Measurements from ENCODE around the gene FRMPD1.
"Not testable (repeated sequence)": the region's sequence is repeated elsewhere in the genome, so short reads cannot be mapped to it uniquely, and the experiment has no call there.

FRMPD1 gene, protein sequence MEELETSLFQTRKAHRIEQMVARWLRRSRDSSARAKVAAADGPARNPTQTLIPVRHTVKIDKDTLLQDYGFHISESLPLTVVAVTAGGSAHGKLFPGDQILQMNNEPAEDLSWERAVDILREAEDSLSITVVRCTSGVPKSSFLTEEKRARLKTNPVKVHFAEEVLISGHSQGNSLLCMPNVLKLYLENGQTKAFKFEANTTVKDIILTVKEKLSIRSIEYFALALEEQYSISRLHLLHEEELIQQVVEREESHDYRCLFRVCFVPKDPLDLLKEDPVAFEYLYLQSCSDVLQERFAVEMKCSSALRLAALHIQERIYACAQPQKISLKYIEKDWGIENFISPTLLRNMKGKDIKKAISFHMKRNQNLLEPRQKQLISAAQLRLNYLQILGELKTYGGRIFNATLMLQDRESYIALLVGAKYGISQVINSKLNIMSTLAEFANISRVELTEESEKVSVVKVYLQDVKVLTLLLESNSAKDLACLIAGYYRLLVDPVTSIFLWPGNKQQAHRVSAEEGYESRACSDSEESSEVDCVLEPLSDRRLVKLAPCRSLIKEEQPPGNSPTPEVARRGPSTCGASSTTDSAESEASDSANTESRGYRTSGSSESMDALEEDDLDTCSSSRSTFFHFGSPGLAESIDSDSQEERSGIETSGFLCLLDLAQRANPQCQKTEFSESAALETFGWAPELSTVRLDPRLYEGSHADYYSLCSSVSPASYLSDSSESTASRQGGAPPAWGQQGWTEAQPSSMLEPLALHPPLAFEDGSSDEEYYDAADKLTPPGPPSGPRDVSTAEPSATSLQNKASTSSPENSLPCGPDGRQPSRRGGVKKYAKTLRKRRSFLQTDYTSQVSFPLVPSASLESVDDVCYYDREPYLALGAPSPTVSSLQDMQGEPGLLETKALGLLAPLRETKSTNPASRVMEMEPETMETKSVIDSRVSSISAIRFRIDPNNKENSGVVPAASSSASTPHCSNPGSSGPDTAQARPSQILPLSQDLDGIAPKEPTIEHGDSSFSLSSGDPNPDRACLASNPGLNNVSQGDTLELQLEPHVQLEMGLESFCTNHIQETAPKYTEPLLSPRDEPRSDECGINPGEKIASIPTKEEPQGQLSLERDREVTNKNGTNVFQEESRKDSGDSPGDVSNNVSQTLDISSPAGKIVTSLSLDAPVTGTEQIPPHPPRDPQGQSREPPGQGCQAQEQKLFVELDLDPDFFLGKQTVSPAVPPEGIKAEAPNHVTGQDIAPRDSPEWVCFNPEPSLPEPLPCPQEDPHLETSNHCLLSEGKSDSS (N-terminal part only)

DNA sequence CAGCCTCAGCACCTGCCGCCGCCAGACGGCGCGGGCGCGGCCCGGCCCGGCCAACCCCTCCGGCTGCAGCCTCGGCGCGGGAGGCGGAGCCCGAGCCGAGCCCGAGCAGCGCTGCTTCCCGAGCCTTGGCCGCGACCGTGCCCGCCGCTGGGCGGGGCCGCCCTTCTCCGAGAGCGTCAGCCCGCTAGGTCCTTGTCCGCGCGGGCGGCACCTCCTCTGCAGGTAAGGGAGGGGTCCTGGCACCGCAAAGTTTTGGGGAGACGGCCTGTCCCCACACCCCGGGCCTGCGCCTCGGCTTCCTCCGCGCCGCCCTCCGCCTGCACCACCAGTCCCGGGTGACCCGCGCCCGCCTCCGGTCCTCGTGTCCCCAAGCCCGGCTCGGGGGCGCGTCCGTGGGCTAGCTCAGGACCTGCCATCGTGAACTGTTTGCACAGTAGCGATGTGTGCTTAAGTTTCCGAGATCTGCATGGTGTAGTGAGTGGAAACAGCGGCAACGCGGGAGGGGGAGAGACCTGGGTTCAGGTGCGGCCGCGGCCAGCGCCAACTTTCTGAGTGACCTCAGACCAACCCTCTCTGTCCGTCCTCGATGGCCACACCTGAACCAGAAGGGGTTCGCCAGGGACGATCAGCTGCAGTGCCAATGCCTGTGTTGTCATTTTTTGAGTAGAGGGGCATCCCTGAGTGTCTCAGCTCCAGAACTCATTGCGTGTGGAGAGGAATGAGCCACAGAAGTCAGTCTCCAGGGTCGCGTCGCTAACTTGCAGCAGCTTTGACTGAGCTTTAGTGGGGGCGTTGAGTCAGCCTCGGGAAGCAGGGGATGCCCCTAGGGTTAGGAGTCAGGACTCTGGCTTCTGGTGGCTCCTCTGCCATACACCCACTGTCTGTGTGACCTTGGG, at the start of gene FRMPD1:
TSS of gene FRMPD1 (plus strand) at position 82 of the 896 bp plus-strand sequence. CDS start 41,688 bp downstream, outside the sequence.
- FAIRE-seq, result no peak

GRCh38 chr9:37602061-37602460, 48.7 kb upstream of the FRMPD1 start:
- not testable (repeated sequence) for FAIRE-seq

- FAIRE-seq, result no peak
Measured at GRCh38 chr9:37602817-37603216, 47.9 kb upstream of the FRMPD1 start.

GRCh38 chr9:37604296-37604695, 46.5 kb upstream of the FRMPD1 start:
- FAIRE-seq, result no peak

- no peak for FAIRE-seq
Measured at GRCh38 chr9:37608250-37608649, 42.5 kb upstream of the FRMPD1 start.

DNA sequence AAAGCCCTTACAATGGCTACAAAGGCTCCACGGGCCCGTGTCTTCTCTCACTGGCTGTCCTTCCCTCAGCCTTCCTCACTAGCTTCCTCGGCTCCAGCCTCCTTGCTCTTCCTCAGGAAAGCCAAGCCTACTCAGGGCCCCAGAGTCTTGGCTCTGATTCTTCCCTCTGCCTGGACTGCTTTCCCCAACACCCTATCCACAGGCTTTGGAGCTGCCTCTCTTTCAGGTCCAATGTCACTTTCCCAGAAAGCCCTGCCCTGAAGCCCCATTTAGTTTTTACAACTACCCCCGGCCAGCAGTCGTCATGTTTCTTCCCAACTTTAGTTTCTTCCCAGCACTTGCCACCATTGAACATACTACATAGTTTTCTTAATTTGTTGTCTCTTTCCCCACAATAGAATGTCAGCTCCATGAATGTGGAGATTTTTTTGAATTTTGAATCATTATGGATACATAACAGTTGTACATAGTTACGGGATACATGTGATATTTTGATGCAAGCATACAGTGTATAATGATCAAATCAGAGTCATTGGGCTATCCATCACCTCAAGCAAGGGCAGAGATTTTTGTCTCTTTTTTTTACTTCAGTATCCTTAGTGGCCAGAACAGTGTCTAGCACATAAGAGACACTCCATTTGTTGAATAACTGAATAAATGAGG, 40.9 kb upstream of the FRMPD1 start:
- no peak for FAIRE-seq

GRCh38 chr9:37611014-37611413, 39.7 kb upstream of the FRMPD1 start:
- FAIRE-seq, result no peak

- FAIRE-seq, result no peak
Measured at GRCh38 chr9:37611961-37612360, 38.8 kb upstream of the FRMPD1 start.

DNA sequence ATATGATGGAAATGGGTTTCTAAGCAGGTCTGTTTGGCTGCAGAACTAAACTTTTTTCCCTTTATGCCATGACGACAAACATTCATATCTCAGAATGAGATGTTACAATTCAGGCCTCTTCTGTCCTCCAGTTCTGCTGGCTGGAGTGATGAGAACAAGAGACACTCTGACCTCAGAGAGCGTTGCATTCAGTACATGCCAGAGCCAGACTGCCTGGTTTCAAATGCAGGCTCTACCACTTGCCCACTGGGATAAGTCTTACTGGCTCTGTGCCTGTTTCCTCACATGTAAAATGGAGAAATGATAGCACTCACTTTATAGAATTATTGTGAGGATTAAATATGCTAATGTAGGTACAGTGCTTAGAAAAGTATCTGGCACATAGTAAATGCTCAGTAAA, 33.6 kb upstream of the FRMPD1 start:
- no peak for FAIRE-seq

GRCh38 chr9:37617832-37618231, 32.9 kb upstream of the FRMPD1 start:
- FAIRE-seq, result no peak

- FAIRE-seq, result no peak
Measured at GRCh38 chr9:37618817-37619216, 31.9 kb upstream of the FRMPD1 start.

GRCh38 chr9:37619806-37620205, 30.9 kb upstream of the FRMPD1 start:
- no peak for FAIRE-seq

GRCh38 chr9:37620396-37620795, 30.4 kb upstream of the FRMPD1 start:
- no peak for FAIRE-seq

- no peak for FAIRE-seq
Measured at GRCh38 chr9:37621273-37622121, 29.3 kb upstream of the FRMPD1 start.

DNA sequence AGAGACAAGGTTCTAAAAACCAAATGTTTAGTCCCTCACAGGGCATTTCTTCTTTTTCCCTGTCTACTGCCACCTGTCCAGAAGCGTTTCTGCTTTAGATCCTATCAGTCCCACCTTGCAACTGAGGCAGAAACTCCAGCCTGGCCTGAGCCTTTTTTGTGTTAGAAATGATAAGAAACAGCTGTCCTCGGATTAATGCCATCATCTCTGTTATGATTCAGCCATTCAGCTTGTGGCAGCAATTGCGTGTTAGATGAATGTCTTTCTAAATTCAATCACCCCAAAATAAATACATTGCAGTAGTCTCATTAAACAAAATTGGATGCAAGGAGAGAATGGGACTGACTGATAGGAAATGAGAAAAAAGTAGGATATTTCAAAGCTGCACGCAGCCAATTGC, 28.3 kb upstream of the FRMPD1 start:
- FAIRE-seq, result no peak

DNA sequence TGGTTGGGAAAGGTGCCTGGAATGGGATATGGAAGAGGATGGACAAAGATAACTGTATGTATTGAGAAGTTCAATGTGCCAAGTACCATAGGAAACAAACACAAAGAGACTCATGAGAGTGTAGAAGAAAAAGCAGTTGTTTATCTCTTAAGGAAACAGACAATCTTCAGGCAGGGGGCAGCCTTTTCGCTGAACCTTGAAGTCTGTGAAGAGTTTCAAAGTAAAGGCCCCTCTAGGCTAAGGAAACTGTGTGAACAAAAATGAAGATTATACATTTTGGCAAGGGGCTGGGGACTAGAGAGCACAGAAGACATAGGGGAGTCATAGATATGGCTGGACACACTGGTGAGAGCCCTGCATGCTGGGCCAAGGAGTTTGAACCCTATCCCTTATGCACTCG, 27.5 kb upstream of the FRMPD1 start:
- FAIRE-seq, result no peak

DNA sequence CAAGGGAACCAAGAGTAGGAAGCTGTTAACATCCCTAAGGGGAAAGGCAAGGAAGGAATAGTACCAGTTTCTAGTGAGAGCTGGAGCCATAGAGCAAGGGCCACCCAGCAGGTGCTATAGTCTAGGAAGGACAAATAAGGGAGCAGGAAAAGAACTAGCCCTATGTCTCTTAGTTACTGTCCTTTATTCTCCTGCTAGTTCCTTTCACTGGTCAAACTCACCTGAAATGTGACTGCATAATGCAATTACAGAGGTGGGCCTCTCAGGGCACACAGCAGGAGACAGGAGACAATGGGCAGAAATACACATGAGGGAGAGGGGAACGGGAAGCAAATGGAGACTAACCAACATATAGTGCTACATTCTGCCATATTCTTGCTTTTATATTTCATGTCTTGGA, 26.7 kb upstream of the FRMPD1 start:
- no peak for FAIRE-seq

GRCh38 chr9:37625036-37625757, 25.6 kb upstream of the FRMPD1 start:
- FAIRE-seq, result no peak

- FAIRE-seq, result no peak
Measured at GRCh38 chr9:37625758-37626147, 25.0 kb upstream of the FRMPD1 start.
